Fibroblast of skin of abdomen (primary cell): Measurements from ENCODE around the gene CCDC51.

Experiments
- DNase-seq: peaks from one replicate; pipeline ENCODE4 v3.0.0-alpha.2; 2013

Gene CCDC51

GRCh38 chr3:48419149-48419548, 20.8 kb downstream of the CCDC51 start:
- no peak for DNase-seq

DNA sequence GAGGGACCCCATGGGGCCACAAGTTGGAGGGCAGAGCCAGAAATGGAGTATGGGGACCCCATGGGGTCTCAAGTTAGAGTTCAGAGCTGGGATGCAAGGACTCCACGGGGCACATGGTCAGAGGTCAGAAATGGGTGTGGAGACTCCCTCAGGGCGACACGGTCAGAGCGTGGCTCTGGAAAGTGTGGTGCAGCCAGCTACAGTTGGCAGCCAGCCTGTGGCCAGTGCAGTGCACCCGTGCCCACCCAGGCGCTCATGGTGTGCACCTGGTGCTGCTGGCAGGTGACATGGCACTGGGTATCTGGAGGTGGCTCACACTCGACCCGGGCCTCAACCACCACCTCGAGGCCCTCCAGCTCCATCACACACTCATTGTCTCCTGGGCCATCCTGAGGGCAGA, 21.3 kb downstream of the CCDC51 start:
- no peak for DNase-seq

- DNase-seq = no peak
Measured at GRCh38 chr3:48418140-48418539, 21.8 kb downstream of the CCDC51 start.

GRCh38 chr3:48417529-48418108, 22.3 kb downstream of the CCDC51 start:
- DNase-seq = no peak

GRCh38 chr3:48416546-48416945, 23.4 kb downstream of the CCDC51 start:
- no peak for DNase-seq

DNA sequence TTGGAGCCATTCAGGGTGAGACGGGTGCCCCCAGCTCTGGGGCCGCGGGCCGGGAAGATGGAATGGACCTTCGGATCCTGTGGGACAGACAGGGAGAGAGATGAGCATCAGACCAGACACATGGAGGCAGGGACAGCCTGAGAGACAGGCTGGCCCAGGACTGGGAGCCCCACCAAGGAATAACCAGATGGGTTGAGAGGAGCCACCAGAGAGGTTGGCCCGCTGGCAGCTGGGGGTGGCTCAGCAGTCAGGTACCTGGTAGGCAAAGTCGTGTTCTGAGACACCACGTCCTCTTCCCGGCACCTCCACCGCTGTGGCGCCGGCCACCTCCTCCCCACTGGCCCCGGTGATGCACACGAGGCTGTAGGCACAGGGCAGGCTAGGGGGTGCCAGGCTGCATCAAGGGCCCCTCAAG, 23.8 kb downstream of the CCDC51 start:
- no peak for DNase-seq

- DNase-seq = no peak
Measured at GRCh38 chr3:48415251-48415953, 24.5 kb downstream of the CCDC51 start.

GRCh38 chr3:48414376-48415250, 25.3 kb downstream of the CCDC51 start:
- no peak for DNase-seq

DNA sequence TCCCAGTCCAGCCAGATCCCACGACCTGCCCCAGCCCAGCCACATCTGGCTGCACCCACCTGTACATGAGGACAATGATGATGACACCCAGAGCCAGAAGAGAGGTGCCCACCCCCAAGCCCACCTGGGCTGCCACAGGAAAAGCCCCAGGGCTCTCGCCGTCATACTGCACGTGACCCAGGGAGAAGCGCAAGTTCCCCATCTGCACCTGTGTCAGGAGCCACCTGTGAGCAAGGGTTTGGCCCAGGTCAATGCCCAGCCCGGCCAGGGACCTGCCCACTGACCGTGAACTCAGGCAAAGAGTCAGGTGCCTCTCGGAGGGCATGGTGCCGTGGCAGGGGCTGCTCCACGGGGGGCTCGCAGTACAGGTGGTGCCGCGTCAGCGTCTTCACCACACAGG, 26.3 kb downstream of the CCDC51 start:
- DNase-seq = no peak

DNA sequence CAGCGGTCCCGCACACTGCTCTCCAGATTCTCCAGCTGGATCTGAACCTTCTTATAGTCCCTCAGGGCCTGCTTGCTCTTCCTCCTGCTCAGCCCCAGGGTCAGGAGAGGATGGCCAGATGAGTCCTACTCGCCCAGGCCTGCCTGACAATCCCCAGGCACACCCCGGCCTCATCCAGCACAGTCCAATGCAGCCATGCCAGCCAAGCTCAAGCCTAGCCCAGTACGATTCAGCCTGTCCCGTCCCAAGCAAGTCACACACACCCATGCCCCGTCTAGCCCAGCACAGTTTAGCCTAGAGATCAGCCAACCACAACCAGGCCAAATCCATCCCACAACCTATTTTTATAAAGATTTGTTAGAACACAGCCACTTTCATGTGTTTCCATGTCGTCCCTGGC, 26.8 kb downstream of the CCDC51 start:
- no peak for DNase-seq

DNA sequence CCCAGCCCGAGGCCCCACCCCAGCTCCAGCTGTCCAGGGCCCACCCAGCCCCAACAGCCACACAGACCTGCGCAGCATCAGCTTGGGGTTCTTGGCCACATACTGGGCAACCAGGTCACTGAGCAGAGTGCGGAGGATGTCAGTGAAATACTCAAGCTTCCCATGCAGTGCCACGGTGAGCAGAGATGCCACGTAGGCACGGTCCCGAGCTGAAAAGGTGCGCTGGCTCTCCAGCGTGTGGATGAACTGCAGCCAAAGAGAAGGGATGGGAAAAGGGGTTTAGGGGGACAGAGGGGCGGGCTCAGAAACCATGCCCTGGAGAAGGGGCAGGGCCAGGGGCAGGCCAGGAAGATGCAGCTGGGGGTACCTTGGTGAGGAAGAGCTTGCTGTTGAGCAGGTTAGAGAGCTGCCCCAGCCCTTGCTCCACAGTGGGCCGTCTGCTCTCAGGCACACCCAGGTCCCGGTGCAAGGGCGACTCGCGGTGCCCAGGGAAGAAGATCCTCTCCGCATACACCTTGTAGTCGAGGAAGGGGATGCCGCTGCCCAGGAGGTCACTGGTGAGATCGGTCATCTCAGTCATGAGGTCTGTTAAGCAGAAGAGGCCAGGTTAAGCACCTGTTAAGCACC, 27.4 kb downstream of the CCDC51 start:
- no peak for DNase-seq

GRCh38 chr3:48411606-48412374, 28.1 kb downstream of the CCDC51 start:
- no peak for DNase-seq

DNA sequence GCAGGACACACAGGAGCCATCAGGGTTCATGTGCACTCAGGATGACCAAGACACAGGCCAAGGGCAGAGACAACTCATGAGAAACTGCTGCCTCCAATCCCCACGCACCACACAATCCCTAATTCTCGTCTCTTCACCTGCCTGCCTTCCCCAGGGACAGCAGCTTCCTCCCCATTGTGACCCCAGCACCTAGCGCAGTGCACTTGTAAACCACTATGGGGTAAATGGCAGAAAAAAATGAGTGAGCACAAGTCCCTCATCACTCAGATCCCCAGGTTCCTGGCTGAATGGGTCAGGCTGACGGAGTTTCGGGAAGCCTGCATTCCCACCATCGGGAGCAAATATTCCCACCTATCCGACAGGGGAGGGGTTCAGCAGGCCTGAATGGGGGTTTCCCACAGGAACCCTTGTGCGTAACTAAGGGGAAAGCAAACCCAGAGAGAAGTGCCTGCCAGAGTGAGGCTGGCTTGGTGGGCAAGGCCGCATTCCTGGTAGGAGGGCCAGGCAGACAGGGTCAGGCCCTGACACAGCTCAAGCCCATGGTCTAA, 28.8 kb downstream of the CCDC51 start:
- DNase-seq = no peak

DNA sequence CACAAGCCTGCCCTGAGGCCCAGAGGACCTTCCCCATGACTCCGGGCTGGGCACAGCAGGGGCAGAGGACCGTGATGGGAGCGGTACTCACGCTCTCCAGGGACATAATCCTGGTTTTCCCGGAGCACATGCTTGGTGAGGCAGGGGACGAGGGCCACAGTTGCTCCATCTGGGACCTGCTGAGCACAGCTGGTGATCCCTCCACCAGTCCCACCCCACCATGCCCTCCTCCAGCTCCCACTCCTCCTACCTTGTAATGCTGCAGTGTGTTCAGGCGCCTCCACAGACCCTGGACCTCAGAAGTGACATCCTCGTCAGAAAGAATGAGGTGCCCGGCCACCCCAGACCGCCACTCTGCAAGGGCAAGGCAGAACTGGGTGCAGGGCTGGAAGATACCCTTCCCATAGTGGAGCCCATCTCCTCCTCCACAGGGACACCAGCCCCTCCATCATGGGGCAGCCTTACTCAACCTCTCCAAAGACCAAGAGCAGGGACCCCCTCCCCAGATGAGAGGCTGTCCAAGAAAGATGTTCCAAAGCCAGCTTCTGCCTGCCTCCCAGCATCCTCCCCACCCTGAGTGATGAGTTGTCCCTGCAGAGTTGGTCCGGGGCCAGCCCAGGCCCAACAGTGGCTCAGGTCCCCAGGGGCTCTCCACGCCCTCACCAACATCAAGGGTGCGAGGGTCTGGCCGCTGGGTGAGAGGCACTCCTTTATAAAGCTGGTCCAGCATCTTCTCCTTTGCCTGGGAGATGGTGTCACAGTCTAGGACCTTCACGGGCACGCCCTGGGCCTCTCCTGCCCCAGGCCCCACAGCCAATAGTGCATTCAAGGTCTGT, 29.5 kb downstream of the CCDC51 start:
- DNase-seq = no peak

DNA sequence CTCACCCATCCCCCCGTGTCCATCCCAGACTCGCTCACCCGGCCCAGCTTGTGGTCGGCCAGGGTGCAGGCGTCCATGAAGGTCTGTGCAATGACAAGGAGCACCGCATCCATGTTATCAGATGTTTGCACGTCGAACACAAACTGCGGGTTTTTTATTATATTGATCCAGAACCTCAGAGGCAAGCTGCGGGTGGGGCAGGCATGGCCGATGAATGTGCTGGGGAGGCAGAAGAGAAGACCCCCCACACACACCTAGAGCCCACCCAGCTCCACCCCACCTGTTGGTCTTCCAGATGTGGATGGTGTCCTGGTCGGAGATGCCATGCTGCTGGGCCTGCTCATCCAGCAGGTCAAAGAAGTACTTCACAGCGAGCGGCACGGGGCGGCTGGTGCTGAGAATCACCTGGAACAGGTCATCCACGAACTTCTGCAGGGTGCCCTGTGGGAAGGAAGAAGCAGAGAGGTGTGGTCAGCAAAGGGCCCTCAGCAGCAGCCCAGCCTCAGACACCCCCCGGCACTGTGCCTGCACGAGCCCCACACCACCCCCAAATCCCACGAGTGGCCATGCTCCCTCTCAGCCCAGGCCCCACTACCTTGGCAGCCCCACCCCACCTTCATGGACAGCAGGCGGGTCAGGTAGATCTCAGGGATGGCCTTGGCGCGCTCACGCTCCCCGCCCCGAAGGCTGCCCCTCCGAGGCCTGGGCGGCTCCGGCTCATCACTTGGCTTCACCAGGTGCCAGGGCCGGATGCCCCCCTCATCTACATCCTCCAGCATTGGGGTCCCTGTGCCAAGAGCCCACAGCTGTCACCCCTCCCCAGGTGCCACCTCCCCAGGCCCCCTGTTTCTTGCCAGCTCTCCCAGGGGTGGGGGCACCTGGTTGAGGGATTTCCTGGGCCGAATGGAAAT, 30.4 kb downstream of the CCDC51 start:
- DNase-seq = no peak

DNA sequence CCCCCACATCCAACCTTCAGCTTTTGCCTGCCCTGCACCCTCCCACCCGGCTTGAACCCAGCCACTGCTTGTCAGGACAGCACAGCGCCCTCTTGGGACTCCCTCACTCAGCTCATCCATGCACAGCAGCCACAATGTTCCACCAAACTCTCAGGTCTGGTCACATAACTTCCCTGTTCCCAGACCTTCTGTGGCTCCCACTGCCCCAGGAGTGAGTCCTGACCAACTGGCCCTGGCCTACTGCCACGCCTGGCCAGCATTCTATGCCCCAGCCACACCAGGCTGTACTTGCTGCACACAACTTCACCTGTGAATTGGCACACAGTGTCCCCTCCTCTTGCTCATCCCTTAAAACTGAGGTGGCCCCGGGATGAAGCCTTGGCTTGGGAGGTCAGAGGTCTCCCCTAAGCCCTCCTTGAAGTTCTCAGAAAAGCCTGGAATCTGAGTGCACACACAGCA, 31.1 kb downstream of the CCDC51 start:
- no peak for DNase-seq

DNA sequence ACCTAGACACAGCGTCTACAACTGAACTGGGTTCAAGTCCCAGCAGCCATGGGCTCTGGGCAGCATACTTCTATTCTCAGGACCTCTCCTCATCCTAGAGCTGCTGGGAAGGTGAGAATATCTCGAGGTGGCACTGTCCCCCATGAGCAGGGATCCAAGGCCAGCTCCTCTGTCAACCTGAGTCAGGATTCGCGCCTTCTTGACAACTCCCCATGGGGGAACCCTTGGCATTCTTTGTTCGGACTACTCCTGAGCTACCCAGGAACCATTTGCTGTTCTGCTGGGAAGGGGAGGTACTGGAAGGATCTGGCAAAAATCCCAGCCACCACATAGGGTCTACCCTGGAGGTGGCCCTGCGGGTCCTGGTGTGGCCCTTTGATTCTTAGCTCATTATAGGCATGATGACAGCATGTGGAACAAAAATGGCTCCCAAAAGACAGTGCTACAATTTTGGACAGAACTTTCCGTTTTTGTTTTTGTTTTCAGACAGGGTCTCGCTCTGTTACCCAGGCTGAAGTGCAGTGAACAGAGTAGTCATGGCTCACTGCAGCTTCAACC, 32.3 kb downstream of the CCDC51 start:
- DNase-seq = no peak

DNA sequence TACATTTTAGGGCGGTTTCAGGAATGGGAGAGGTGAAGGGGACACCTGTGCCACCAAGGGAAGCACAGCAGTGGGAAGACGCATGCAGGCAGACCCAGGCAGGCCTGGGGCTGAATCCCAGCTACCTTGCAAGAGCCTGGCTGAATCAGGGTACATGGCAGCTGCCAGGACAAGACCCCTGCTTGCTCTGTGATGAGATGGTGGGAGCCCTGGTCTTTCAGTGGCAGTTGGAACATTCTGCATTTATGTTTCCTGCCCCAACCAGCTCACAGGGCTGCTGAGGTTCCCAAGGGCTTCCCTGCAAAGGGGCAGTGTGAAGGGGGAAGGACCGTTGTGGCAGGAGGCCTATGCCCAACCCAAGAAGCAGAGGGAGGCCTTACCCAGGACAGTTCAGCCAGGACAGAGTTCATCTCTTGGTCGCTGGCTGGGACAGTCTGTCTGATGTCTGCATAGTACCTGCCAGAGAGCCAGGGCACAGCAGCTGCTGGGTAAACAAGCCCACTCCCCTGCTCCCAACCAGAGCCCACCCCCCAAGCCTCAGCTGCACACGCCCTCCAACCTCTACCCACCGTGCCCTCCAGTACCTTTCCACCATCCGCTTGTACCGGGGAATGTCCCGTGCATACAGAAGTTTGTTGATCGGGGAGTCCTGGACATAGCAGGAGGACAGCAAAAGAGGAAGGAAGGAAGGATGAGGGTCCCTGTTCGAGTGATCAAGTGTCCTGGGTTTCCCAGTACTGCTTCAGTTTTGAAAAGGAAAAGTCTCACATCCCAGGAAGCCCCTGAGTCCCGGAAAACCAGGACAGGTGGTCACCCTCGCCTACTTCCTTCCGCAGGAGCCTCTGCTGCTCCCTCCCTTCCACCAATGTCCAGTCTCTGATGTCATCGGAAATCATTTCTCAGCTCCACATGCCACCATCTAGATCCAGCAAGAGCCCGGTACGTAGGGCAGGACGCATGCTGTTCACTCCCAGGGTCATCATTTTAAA, 33.2 kb downstream of the CCDC51 start:
- DNase-seq = no peak
